ENCODE data around the gene TGFBI.

The TGFBI gene

GRCh38 chr5:136098176-136098575 is 69.4 kb downstream of the TGFBI start:
- Mint-ChIP-seq H3K4me3 (no peak overlapping the region), H3K27me3 (peaks cover 23% of the 10 kb centered on the region), H3K27ac (no peak overlapping the region), H3K9me3 (no peaks in the 10 kb centered on the region), H3K4me1 (ENCODE audit: low read depth) (peaks cover 5% of the 10 kb centered on the region), H3K36me3 (ENCODE audit: low read depth) (no peaks in the 10 kb centered on the region)
- intact Hi-C loops (cut with micrococcal nuclease) = no loop called here

GRCh38 chr5:136099870-136100269 is 71.1 kb downstream of the TGFBI start:
- Mint-ChIP-seq H3K27ac (no peak overlapping the region), H3K36me3 (ENCODE audit: low read depth) (no peaks in the 10 kb centered on the region), H3K4me3 (no peak overlapping the region), H3K9me3 (no peaks in the 10 kb centered on the region), H3K27me3 (peaks cover 21% of the 10 kb centered on the region), H3K4me1 (ENCODE audit: low read depth) (peaks cover 5% of the 10 kb centered on the region)
- intact Hi-C loops (cut with micrococcal nuclease) = no loop called here

- peaks cover 5% of the 10 kb centered on the region for H3K4me1 Mint-ChIP-seq (ENCODE audit: low read depth)
- intact Hi-C loops (cut with micrococcal nuclease) = no loop called here
- H3K4me3 Mint-ChIP-seq = no peak overlapping the region
Measured at GRCh38 chr5:136101884-136102283, 73.1 kb downstream of the TGFBI start.

GRCh38 chr5:136103118-136103517 is 74.3 kb downstream of the TGFBI start:
- H3K36me3 Mint-ChIP-seq (ENCODE audit: low read depth) = no peaks in the 10 kb centered on the region
- intact Hi-C loops (cut with micrococcal nuclease) = no loop called here
- H3K27me3 Mint-ChIP-seq = peaks cover 9% of the 10 kb centered on the region
- H3K27ac Mint-ChIP-seq = no peak overlapping the region
- peaks cover 5% of the 10 kb centered on the region for H3K4me1 Mint-ChIP-seq (ENCODE audit: low read depth)
- H3K4me3 Mint-ChIP-seq = no peak overlapping the region
- no peaks in the 10 kb centered on the region for H3K9me3 Mint-ChIP-seq

More at GRCh38 chr5:136101884-136102283, 73.1 kb downstream of the TGFBI start:
- H3K9me3 Mint-ChIP-seq = no peaks in the 10 kb centered on the region
- no peaks in the 10 kb centered on the region for H3K36me3 Mint-ChIP-seq (ENCODE audit: low read depth)
- H3K27ac Mint-ChIP-seq = no peak overlapping the region
- H3K27me3 Mint-ChIP-seq = peaks cover 15% of the 10 kb centered on the region

GRCh38 chr5:136104306-136104965 is 75.6 kb downstream of the TGFBI start:
- Mint-ChIP-seq H3K27me3 (peaks cover 4% of the 10 kb centered on the region), H3K9me3 (no peaks in the 10 kb centered on the region), H3K27ac (no peak overlapping the region), H3K4me3 (no peak overlapping the region), H3K36me3 (ENCODE audit: low read depth) (no peaks in the 10 kb centered on the region), H3K4me1 (ENCODE audit: low read depth) (no peaks in the 10 kb centered on the region)
- intact Hi-C loops (cut with micrococcal nuclease) = no loop called here

GRCh38 chr5:136106351-136107031 is 77.7 kb downstream of the TGFBI start:
- no peak overlapping the region for H3K27ac Mint-ChIP-seq
- H3K9me3 Mint-ChIP-seq = no peaks in the 10 kb centered on the region
- intact Hi-C loops (cut with micrococcal nuclease) = no loop called here
- no peak overlapping the region for H3K4me3 Mint-ChIP-seq
- H3K27me3 Mint-ChIP-seq = peaks cover 2% of the 10 kb centered on the region
- no peaks in the 10 kb centered on the region for H3K36me3 Mint-ChIP-seq (ENCODE audit: low read depth)
- H3K4me1 Mint-ChIP-seq (ENCODE audit: low read depth) = no peaks in the 10 kb centered on the region

GRCh38 chr5:136108180-136108611 is 79.4 kb downstream of the TGFBI start:
- H3K4me1 Mint-ChIP-seq (ENCODE audit: low read depth) = no peaks in the 10 kb centered on the region
- no peaks in the 10 kb centered on the region for H3K9me3 Mint-ChIP-seq
- H3K27me3 Mint-ChIP-seq = peaks cover 2% of the 10 kb centered on the region
- intact Hi-C loops (cut with micrococcal nuclease) = no loop called here
- no peaks in the 10 kb centered on the region for H3K36me3 Mint-ChIP-seq (ENCODE audit: low read depth)
- H3K4me3 Mint-ChIP-seq = no peak overlapping the region
- H3K27ac Mint-ChIP-seq = no peak overlapping the region

GRCh38 chr5:136108766-136109165 is 80.0 kb downstream of the TGFBI start:
- intact Hi-C loops (cut with micrococcal nuclease) = no loop called here
- H3K36me3 Mint-ChIP-seq (ENCODE audit: low read depth) = no peaks in the 10 kb centered on the region
- no peaks in the 10 kb centered on the region for H3K4me1 Mint-ChIP-seq (ENCODE audit: low read depth)
- no peak overlapping the region for H3K27ac Mint-ChIP-seq
- no peaks in the 10 kb centered on the region for H3K9me3 Mint-ChIP-seq
- no peak overlapping the region for H3K4me3 Mint-ChIP-seq
- H3K27me3 Mint-ChIP-seq = peaks cover 2% of the 10 kb centered on the region

- no peaks in the 10 kb centered on the region for H3K36me3 Mint-ChIP-seq (ENCODE audit: low read depth)
- intact Hi-C loops (cut with micrococcal nuclease) = no loop called here
- no peaks in the 10 kb centered on the region for H3K9me3 Mint-ChIP-seq
- H3K27me3 Mint-ChIP-seq = peaks cover 2% of the 10 kb centered on the region
- H3K27ac Mint-ChIP-seq = no peak overlapping the region
- H3K4me1 Mint-ChIP-seq (ENCODE audit: low read depth) = no peaks in the 10 kb centered on the region
- no peak overlapping the region for H3K4me3 Mint-ChIP-seq
Measured at GRCh38 chr5:136109453-136110135, 80.8 kb downstream of the TGFBI start.

Measured in dendritic cell treated with granulocyte-macrophage colony-stimulating factor and Interleukin-4, amounts not matched to agents 40 ng/mL and 50 ng/mL, for 4 days (primary cell).